ELF-1 (cell line): Measurements from ENCODE around the gene SNRPB.

Experiments used
- DNase-seq: peaks from one replicate; pipeline ENCODE4 v3.0.0-alpha.2; 2016; ENCODE audit warnings: low read depth, low spot score

The SNRPB gene

DNA sequence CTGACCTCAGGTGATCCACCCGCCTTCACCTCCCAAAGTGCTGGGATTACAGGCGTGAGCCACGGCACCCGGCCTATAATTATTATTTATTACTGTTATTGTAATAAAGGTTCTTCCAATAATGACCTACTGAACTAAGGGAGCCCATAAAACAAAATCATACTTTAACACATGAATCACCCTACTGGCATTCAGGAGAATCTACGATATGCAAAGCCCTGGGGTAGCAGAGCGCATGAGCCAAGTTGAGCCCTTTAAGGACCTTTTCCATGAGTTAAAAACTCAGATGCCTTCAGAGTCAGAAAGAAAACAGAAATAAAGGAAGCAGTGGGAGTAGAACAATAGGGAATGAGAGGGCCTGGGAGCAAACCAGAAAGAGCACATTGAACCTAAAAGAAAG, 41.5 kb downstream of the SNRPB start:
- DNase-seq, result no peak

GRCh38 chr20:2421247-2421646, 49.3 kb downstream of the SNRPB start:
- DNase-seq, result no peak

DNA sequence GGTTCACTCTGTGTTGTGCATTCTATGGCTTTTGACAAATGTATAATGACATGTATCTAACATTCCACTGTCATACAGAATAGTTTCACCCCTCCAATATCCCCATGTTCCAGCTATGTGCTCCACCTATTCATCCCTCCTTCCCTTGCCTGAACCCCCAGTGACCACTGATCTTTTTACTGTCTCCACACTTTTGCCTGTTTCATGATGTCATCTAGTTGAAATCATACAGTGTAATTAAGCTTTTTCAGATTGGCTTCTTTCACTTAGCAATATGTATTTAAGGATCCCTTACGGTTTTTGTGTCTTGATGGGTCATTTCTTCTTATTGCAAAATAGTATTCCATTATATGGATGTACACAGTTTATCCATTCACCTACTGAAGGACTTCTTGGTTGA, 50.1 kb downstream of the SNRPB start:
- DNase-seq, result no peak

DNA sequence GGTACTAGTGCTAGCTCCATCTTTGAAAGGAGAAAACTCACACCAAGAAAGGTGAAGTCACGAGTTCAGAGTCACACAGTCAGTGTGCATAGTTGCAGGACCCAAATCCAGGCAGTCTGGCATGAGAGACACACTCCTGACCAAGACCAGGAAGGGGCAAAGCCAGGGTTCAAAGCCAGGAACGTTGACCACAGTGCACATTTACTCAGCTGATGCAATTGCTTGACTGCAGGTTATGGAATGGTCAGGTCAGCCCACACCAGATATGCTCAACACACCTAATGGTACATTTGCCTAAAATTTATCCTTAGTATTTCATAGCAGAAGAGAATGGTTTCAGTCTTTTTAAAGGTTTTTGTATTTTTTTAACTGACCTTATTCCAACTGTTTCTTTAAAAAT, 52.2 kb downstream of the SNRPB start:
- no peak for DNase-seq

DNA sequence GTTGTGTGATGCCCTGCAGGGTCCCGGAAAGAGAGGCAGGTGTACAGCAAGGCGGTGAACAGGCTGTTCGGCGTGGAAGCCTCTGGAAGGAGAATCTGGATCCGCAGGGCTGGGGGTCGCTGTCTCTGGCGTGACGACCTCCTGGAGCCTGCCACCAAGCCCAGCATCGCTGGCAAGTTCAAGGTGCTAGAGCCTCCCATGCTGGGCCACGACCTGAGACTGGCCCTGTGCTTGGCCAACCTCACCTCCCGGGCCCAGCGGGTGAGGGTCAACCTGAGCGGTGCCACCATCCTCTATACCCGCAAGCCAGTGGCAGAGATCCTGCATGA, 53.4 kb downstream of the SNRPB start:
- no peak for DNase-seq

DNA sequence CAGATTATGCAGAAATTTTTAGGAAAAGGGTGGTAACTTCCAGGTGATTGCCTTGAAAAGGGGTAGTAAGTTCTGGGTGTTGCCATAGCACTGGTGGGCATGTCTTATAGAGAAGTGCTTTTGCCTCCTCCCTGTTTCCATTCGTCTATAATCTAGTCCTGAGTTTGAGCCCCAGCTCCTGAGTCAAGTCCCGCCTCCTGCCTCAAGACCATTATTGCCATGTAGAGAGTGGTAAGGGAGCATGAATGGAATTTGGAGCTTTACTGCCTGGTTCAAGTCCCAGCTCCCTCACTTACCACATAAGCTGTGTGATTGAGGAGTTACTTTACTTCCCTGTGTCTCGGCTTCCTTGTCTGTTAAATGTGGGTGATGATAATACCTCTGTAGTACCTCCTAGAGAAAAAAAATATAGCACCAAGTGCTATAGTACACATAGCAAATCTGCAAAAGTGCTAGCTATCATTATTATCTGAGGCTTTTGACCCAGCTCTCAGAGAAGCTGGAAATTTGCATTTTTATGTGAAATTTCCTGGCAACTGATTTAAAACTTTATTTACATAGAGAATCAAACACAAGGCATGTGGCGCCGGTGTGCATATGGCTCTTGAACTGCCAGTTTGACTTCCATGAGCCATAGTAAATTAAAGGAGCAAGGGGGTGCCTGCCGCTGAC, 53.9 kb downstream of the SNRPB start:
- no peak for DNase-seq
